Measurements from ENCODE around the gene FAM199X.

Gene FAM199X

GRCh38 chrX:104165894-104166734, at the start of gene FAM199X:
Gene FAM199X (plus strand): TSS chrX:104166453. CDS start chrX:104166786, 333 bp downstream.
- Histone ChIP-seq H2AFZ (ENCODE audit: low read depth, low read length) (no peak within 1 kb of the TSS), H3K4me3 (ENCODE audit: low read length) (peak within 1 kb of the TSS; percentile 71), H3K9me3 (ENCODE audit: low read length) (no peaks in the 10 kb centered on the region), H3K4me1 (ENCODE audit: insufficient read depth, low read length) (peaks cover 8% of the 10 kb centered on the region), H3K27me3 (ENCODE audit: insufficient read depth, low read length) (no peaks in the 10 kb centered on the region), H3K36me3 (ENCODE audit: insufficient read depth, low read length) (no peaks in the 10 kb centered on the region)

- no peak overlapping the region for H2AFZ ChIP-seq (ENCODE audit: low read depth, low read length)
Observed at GRCh38 chrX:104117759-104118158, 48.5 kb upstream of the FAM199X start.

GRCh38 chrX:104118765-104119164, 47.5 kb upstream of the FAM199X start:
- no peaks in the 10 kb centered on the region for H3K9me3 ChIP-seq (ENCODE audit: low read length)

More at GRCh38 chrX:104117759-104118158, 48.5 kb upstream of the FAM199X start:
- Histone ChIP-seq H3K4me3 (ENCODE audit: low read length) (no peak overlapping the region), H3K36me3 (ENCODE audit: insufficient read depth, low read length) (no peaks in the 10 kb centered on the region), H3K4me1 (ENCODE audit: insufficient read depth, low read length) (peaks cover 15% of the 10 kb centered on the region), H3K27me3 (ENCODE audit: insufficient read depth, low read length) (no peaks in the 10 kb centered on the region), H3K9me3 (ENCODE audit: low read length) (no peaks in the 10 kb centered on the region)

GRCh38 chrX:104122829-104123228, 43.4 kb upstream of the FAM199X start:
- Histone ChIP-seq H3K4me1 (ENCODE audit: insufficient read depth, low read length) (peaks cover 7% of the 10 kb centered on the region), H3K27me3 (ENCODE audit: insufficient read depth, low read length) (no peaks in the 10 kb centered on the region), H3K9me3 (ENCODE audit: low read length) (no peaks in the 10 kb centered on the region), H3K36me3 (ENCODE audit: insufficient read depth, low read length) (no peaks in the 10 kb centered on the region), H2AFZ (ENCODE audit: low read depth, low read length) (no peak overlapping the region), H3K4me3 (ENCODE audit: low read length) (no peak overlapping the region)

More at GRCh38 chrX:104118765-104119164, 47.5 kb upstream of the FAM199X start:
- Histone ChIP-seq H3K4me1 (ENCODE audit: insufficient read depth, low read length) (peaks cover 12% of the 10 kb centered on the region), H3K27me3 (ENCODE audit: insufficient read depth, low read length) (no peaks in the 10 kb centered on the region), H2AFZ (ENCODE audit: low read depth, low read length) (no peak overlapping the region), H3K36me3 (ENCODE audit: insufficient read depth, low read length) (no peaks in the 10 kb centered on the region), H3K4me3 (ENCODE audit: low read length) (no peak overlapping the region)

GRCh38 chrX:104126856-104127255, 39.4 kb upstream of the FAM199X start:
- Histone ChIP-seq H3K9me3 (ENCODE audit: low read length) (no peaks in the 10 kb centered on the region), H2AFZ (ENCODE audit: low read depth, low read length) (no peak overlapping the region), H3K4me1 (ENCODE audit: insufficient read depth, low read length) (no peaks in the 10 kb centered on the region), H3K36me3 (ENCODE audit: insufficient read depth, low read length) (no peaks in the 10 kb centered on the region), H3K4me3 (ENCODE audit: low read length) (no peak overlapping the region), H3K27me3 (ENCODE audit: insufficient read depth, low read length) (peaks cover 3% of the 10 kb centered on the region)

GRCh38 chrX:104130808-104131207, 35.4 kb upstream of the FAM199X start:
- Histone ChIP-seq H3K36me3 (ENCODE audit: insufficient read depth, low read length) (no peaks in the 10 kb centered on the region), H3K27me3 (ENCODE audit: insufficient read depth, low read length) (peaks cover 3% of the 10 kb centered on the region), H3K4me3 (ENCODE audit: low read length) (no peak overlapping the region), H2AFZ (ENCODE audit: low read depth, low read length) (no peak overlapping the region), H3K4me1 (ENCODE audit: insufficient read depth, low read length) (no peaks in the 10 kb centered on the region), H3K9me3 (ENCODE audit: low read length) (no peaks in the 10 kb centered on the region)

GRCh38 chrX:104134583-104135261, 31.5 kb upstream of the FAM199X start:
- Histone ChIP-seq H3K4me3 (ENCODE audit: low read length) (no peak overlapping the region), H3K27me3 (ENCODE audit: insufficient read depth, low read length) (peaks cover 3% of the 10 kb centered on the region), H3K9me3 (ENCODE audit: low read length) (no peaks in the 10 kb centered on the region), H3K36me3 (ENCODE audit: insufficient read depth, low read length) (no peaks in the 10 kb centered on the region), H2AFZ (ENCODE audit: low read depth, low read length) (no peak overlapping the region), H3K4me1 (ENCODE audit: insufficient read depth, low read length) (no peaks in the 10 kb centered on the region)

GRCh38 chrX:104135677-104136076, 30.6 kb upstream of the FAM199X start:
- no peaks in the 10 kb centered on the region for H3K27me3 ChIP-seq (ENCODE audit: insufficient read depth, low read length)
- no peaks in the 10 kb centered on the region for H3K9me3 ChIP-seq (ENCODE audit: low read length)
- no peaks in the 10 kb centered on the region for H3K36me3 ChIP-seq (ENCODE audit: insufficient read depth, low read length)
- H2AFZ ChIP-seq (ENCODE audit: low read depth, low read length) = no peak overlapping the region
- H3K4me1 ChIP-seq (ENCODE audit: insufficient read depth, low read length) = no peaks in the 10 kb centered on the region
- no peak overlapping the region for H3K4me3 ChIP-seq (ENCODE audit: low read length)

- H3K36me3 ChIP-seq (ENCODE audit: insufficient read depth, low read length) = no peaks in the 10 kb centered on the region
- H2AFZ ChIP-seq (ENCODE audit: low read depth, low read length) = no peak overlapping the region
- no peaks in the 10 kb centered on the region for H3K4me1 ChIP-seq (ENCODE audit: insufficient read depth, low read length)
- H3K4me3 ChIP-seq (ENCODE audit: low read length) = peak overlapping the region; percentile 36
- H3K9me3 ChIP-seq (ENCODE audit: low read length) = no peaks in the 10 kb centered on the region
- no peaks in the 10 kb centered on the region for H3K27me3 ChIP-seq (ENCODE audit: insufficient read depth, low read length)
Observed at GRCh38 chrX:104136241-104137019, 29.8 kb upstream of the FAM199X start.

GRCh38 chrX:104137496-104137895, 28.8 kb upstream of the FAM199X start:
- no peak overlapping the region for H2AFZ ChIP-seq (ENCODE audit: low read depth, low read length)
- H3K27me3 ChIP-seq (ENCODE audit: insufficient read depth, low read length) = no peaks in the 10 kb centered on the region
- H3K4me3 ChIP-seq (ENCODE audit: low read length) = no peak overlapping the region
- no peaks in the 10 kb centered on the region for H3K9me3 ChIP-seq (ENCODE audit: low read length)
- H3K4me1 ChIP-seq (ENCODE audit: insufficient read depth, low read length) = no peaks in the 10 kb centered on the region
- H3K36me3 ChIP-seq (ENCODE audit: insufficient read depth, low read length) = no peaks in the 10 kb centered on the region

- Histone ChIP-seq H3K27me3 (ENCODE audit: insufficient read depth, low read length) (no peaks in the 10 kb centered on the region), H3K4me3 (ENCODE audit: low read length) (no peak overlapping the region), H3K4me1 (ENCODE audit: insufficient read depth, low read length) (no peaks in the 10 kb centered on the region), H3K36me3 (ENCODE audit: insufficient read depth, low read length) (no peaks in the 10 kb centered on the region), H3K9me3 (ENCODE audit: low read length) (no peaks in the 10 kb centered on the region), H2AFZ (ENCODE audit: low read depth, low read length) (no peak overlapping the region)
Observed at GRCh38 chrX:104141087-104141760, 25.0 kb upstream of the FAM199X start.

- Histone ChIP-seq H3K36me3 (ENCODE audit: insufficient read depth, low read length) (no peaks in the 10 kb centered on the region), H3K9me3 (ENCODE audit: low read length) (no peaks in the 10 kb centered on the region), H2AFZ (ENCODE audit: low read depth, low read length) (no peak overlapping the region), H3K4me1 (ENCODE audit: insufficient read depth, low read length) (no peaks in the 10 kb centered on the region), H3K27me3 (ENCODE audit: insufficient read depth, low read length) (no peaks in the 10 kb centered on the region), H3K4me3 (ENCODE audit: low read length) (no peak overlapping the region)
Observed at GRCh38 chrX:104151037-104151436, 15.2 kb upstream of the FAM199X start.
